Activated T-helper 1 cell treated with anti-CD3 and anti-CD28 coated beads, Interleukin-12 subunit alpha, Interleukin-12 subunit beta, Interleukin-2, Interleukin-4 antibody, amounts not matched to agents 30 ng/mL and 10 ng/mL and 1 ng/mL, durations not matched to agents 14 hours and 24 hours and 36 hours (primary cell): ENCODE results near the gene ZNF484. TPM values are rescaled to one million over a fixed set of nuclear protein-coding genes. Genes with fewer than 3 reads are reported as not detected.
"Not testable (repeated sequence)": the region's sequence is repeated elsewhere in the genome, so short reads cannot be mapped to it uniquely, and the experiment has no call there.

ENCODE experiments used
- DNase-seq: peaks from one replicate; pipeline ENCODE4 v3.0.0; 2021; ENCODE audit warnings: low spot score
- H3K27ac Mint-ChIP-seq: one replicate; pipeline ENCODE4 v1.8.0; 2021; ENCODE audit warnings: mild to moderate bottlenecking, mixed read lengths
- H3K27me3 Mint-ChIP-seq: one replicate; pipeline ENCODE4 v1.8.0; 2022; ENCODE audit warnings: mild to moderate bottlenecking, moderate library complexity, mixed read lengths; ENCODE audit not compliant: insufficient read depth
- H3K36me3 Mint-ChIP-seq: one replicate; pipeline ENCODE4 v1.8.0; 2021; ENCODE audit warnings: low read depth, mixed read lengths
- H3K4me1 Mint-ChIP-seq: one replicate; pipeline ENCODE4 v1.8.0; 2021; ENCODE audit warnings: low read depth, mixed read lengths
- H3K4me3 Mint-ChIP-seq: one replicate; pipeline ENCODE4 v1.8.0; 2021; ENCODE audit warnings: mild to moderate bottlenecking, moderate library complexity, mixed read lengths
- H3K9me3 Mint-ChIP-seq: one replicate; pipeline ENCODE4 v1.8.0; 2021; ENCODE audit warnings: mixed read lengths
- intact Hi-C: fragments of 100-400 bp; cut with micrococcal nuclease; formaldehyde crosslinking; loops from one replicate; pipeline ENCODE4 v1.15.1; 2024
- total RNA-seq: library from RNA; stranded (reverse); gene quantifications from 2 replicates; pipeline ENCODE4 v1.2.3, GENCODE V29; 2022

Gene ZNF484
- total RNA-seq, 1 donor from 2014 or later, result 8.1 TPM

- H3K36me3 Mint-ChIP-seq, result peaks cover 74% of the 10 kb centered on the region
- peaks cover 75% of the 10 kb centered on the region for H3K9me3 Mint-ChIP-seq
- DNase-seq, result no peak
- intact Hi-C loops, result no loop called here
- H3K27me3 Mint-ChIP-seq, result no peaks in the 10 kb centered on the region
- H3K27ac Mint-ChIP-seq, result no peak overlapping the region
- H3K4me1 Mint-ChIP-seq, result no peaks in the 10 kb centered on the region
- H3K4me3 Mint-ChIP-seq, result no peak overlapping the region
Measured at GRCh38 chr9:92846662-92847145, 31.1 kb downstream of the ZNF484 start.

- H3K4me3 Mint-ChIP-seq, intact Hi-C loops: not testable (repeated sequence)
- peaks cover 64% of the 10 kb centered on the region for H3K9me3 Mint-ChIP-seq
Measured at GRCh38 chr9:92838411-92838810, 39.4 kb downstream of the ZNF484 start.

GRCh38 chr9:92837191-92837590 lies 40.6 kb downstream of the ZNF484 start:
- Mint-ChIP-seq H3K4me1 (no peaks in the 10 kb centered on the region), H3K9me3 (peaks cover 66% of the 10 kb centered on the region), H3K27ac (no peak overlapping the region), H3K36me3 (peaks cover 11% of the 10 kb centered on the region), H3K4me3 (no peak overlapping the region), H3K27me3 (no peaks in the 10 kb centered on the region)
- no peak for DNase-seq
- intact Hi-C loops, result no loop called here

More at GRCh38 chr9:92838411-92838810, 39.4 kb downstream of the ZNF484 start:
- peaks cover 15% of the 10 kb centered on the region for H3K36me3 Mint-ChIP-seq
- H3K27ac Mint-ChIP-seq, H3K27me3 Mint-ChIP-seq, DNase-seq, H3K4me1 Mint-ChIP-seq: not testable (repeated sequence)

- intact Hi-C loops, result no loop called here
- Mint-ChIP-seq H3K9me3 (peaks cover 23% of the 10 kb centered on the region), H3K4me3 (no peak overlapping the region), H3K27me3 (peaks cover 15% of the 10 kb centered on the region), H3K27ac (no peak overlapping the region), H3K36me3 (no peaks in the 10 kb centered on the region), H3K4me1 (no peaks in the 10 kb centered on the region)
- no peak for DNase-seq
Measured at GRCh38 chr9:92829420-92829819, 48.4 kb downstream of the ZNF484 start.

- H3K9me3 Mint-ChIP-seq, H3K27ac Mint-ChIP-seq, H3K4me3 Mint-ChIP-seq, intact Hi-C loops, H3K36me3 Mint-ChIP-seq, H3K4me1 Mint-ChIP-seq, DNase-seq: not testable (repeated sequence)
- H3K27me3 Mint-ChIP-seq, result peaks cover 21% of the 10 kb centered on the region
Measured at GRCh38 chr9:92825065-92825464, 52.8 kb downstream of the ZNF484 start.

GRCh38 chr9:92820964-92821363 lies 56.9 kb downstream of the ZNF484 start:
- no peak for DNase-seq
- no peak overlapping the region for H3K4me3 Mint-ChIP-seq
- H3K27ac Mint-ChIP-seq, result no peak overlapping the region
- H3K27me3 Mint-ChIP-seq, result peaks cover 16% of the 10 kb centered on the region
- no peaks in the 10 kb centered on the region for H3K36me3 Mint-ChIP-seq
- intact Hi-C loops, result no loop called here
- H3K4me1 Mint-ChIP-seq, result peaks cover 7% of the 10 kb centered on the region
- no peaks in the 10 kb centered on the region for H3K9me3 Mint-ChIP-seq

- H3K4me1 Mint-ChIP-seq, DNase-seq, intact Hi-C loops, H3K36me3 Mint-ChIP-seq, H3K9me3 Mint-ChIP-seq, H3K4me3 Mint-ChIP-seq: not testable (repeated sequence)
- H3K27me3 Mint-ChIP-seq, result peaks cover 27% of the 10 kb centered on the region
- peak overlapping the region; percentile 4 for H3K27ac Mint-ChIP-seq
Measured at GRCh38 chr9:92819898-92820297, 57.9 kb downstream of the ZNF484 start.

- not testable (repeated sequence) for H3K36me3 Mint-ChIP-seq, DNase-seq, H3K27ac Mint-ChIP-seq, H3K4me1 Mint-ChIP-seq, H3K9me3 Mint-ChIP-seq
- peak overlapping the region; percentile 84 for H3K4me3 Mint-ChIP-seq
- intact Hi-C loops, result loop anchor here (5.0 kb wide), 1 partner anchor 92 kb away; no protein-coding TSS in a partner anchor
- peaks cover 67% of the 10 kb centered on the region for H3K27me3 Mint-ChIP-seq
Measured at GRCh38 chr9:92809629-92810326, 68.1 kb downstream of the ZNF484 start.

- H3K36me3 Mint-ChIP-seq, result no peaks in the 10 kb centered on the region
- H3K4me1 Mint-ChIP-seq, result peaks cover 5% of the 10 kb centered on the region
- H3K27me3 Mint-ChIP-seq, result peaks cover 62% of the 10 kb centered on the region
- peak overlapping the region; percentile 88 for H3K27ac Mint-ChIP-seq
- H3K4me3 Mint-ChIP-seq, result peak overlapping the region; percentile 84
- no peaks in the 10 kb centered on the region for H3K9me3 Mint-ChIP-seq
- intact Hi-C loops, result loop anchor here (5.0 kb wide), 1 partner anchor 92 kb away; no protein-coding TSS in a partner anchor
- peak; percentile 44 for DNase-seq
Measured at GRCh38 chr9:92808726-92809451, 68.9 kb downstream of the ZNF484 start.

GRCh38 chr9:92807757-92808725 lies 69.8 kb downstream of the ZNF484 start:
- intact Hi-C loops, result loop anchor here (5.0 kb wide), 1 partner anchor 91 kb away; no protein-coding TSS in a partner anchor
- H3K4me3 Mint-ChIP-seq, result no peak overlapping the region

GRCh38 chr9:92807031-92807756 lies 70.6 kb downstream of the ZNF484 start:
- peaks cover 47% of the 10 kb centered on the region for H3K27me3 Mint-ChIP-seq
- no peak overlapping the region for H3K4me3 Mint-ChIP-seq
- H3K27ac Mint-ChIP-seq, result no peak overlapping the region
- no peak for DNase-seq
- no peaks in the 10 kb centered on the region for H3K9me3 Mint-ChIP-seq
- intact Hi-C loops, result loop anchor here (5.0 kb wide), 1 partner anchor 90 kb away; no protein-coding TSS in a partner anchor
- no peaks in the 10 kb centered on the region for H3K36me3 Mint-ChIP-seq
- H3K4me1 Mint-ChIP-seq, result peaks cover 5% of the 10 kb centered on the region

More at GRCh38 chr9:92807757-92808725, 69.8 kb downstream of the ZNF484 start:
- no peak overlapping the region for H3K27ac Mint-ChIP-seq
- no peaks in the 10 kb centered on the region for H3K36me3 Mint-ChIP-seq
- DNase-seq, result no peak
- H3K9me3 Mint-ChIP-seq, result no peaks in the 10 kb centered on the region
- H3K4me1 Mint-ChIP-seq, result peaks cover 5% of the 10 kb centered on the region
- H3K27me3 Mint-ChIP-seq, result peaks cover 54% of the 10 kb centered on the region

- DNase-seq, result no peak
- no peak overlapping the region for H3K4me3 Mint-ChIP-seq
- H3K36me3 Mint-ChIP-seq, result no peaks in the 10 kb centered on the region
- peaks cover 27% of the 10 kb centered on the region for H3K27me3 Mint-ChIP-seq
- intact Hi-C loops, result loop anchor here (5.0 kb wide), 1 partner anchor 87 kb away; no protein-coding TSS in a partner anchor
- no peaks in the 10 kb centered on the region for H3K9me3 Mint-ChIP-seq
- no peak overlapping the region for H3K27ac Mint-ChIP-seq
- peaks cover 10% of the 10 kb centered on the region for H3K4me1 Mint-ChIP-seq
Measured at GRCh38 chr9:92804727-92805126, 73.1 kb downstream of the ZNF484 start.
